HG02870 (cell line): ENCODE data around the gene PCBP1.
"Not testable (repeated sequence)": the region's sequence is repeated elsewhere in the genome, so short reads cannot be mapped to it uniquely, and the experiment has no call there.

ENCODE experiments used
- ATAC-seq: cut with Tn5 transposase; IDR thresholded peaks from one replicate; pipeline ENCODE4 v1.9.1; 2021; ENCODE audit warnings: mild to moderate bottlenecking, moderate library complexity; ENCODE audit not compliant: unreplicated experiment

PCBP1 gene

DNA sequence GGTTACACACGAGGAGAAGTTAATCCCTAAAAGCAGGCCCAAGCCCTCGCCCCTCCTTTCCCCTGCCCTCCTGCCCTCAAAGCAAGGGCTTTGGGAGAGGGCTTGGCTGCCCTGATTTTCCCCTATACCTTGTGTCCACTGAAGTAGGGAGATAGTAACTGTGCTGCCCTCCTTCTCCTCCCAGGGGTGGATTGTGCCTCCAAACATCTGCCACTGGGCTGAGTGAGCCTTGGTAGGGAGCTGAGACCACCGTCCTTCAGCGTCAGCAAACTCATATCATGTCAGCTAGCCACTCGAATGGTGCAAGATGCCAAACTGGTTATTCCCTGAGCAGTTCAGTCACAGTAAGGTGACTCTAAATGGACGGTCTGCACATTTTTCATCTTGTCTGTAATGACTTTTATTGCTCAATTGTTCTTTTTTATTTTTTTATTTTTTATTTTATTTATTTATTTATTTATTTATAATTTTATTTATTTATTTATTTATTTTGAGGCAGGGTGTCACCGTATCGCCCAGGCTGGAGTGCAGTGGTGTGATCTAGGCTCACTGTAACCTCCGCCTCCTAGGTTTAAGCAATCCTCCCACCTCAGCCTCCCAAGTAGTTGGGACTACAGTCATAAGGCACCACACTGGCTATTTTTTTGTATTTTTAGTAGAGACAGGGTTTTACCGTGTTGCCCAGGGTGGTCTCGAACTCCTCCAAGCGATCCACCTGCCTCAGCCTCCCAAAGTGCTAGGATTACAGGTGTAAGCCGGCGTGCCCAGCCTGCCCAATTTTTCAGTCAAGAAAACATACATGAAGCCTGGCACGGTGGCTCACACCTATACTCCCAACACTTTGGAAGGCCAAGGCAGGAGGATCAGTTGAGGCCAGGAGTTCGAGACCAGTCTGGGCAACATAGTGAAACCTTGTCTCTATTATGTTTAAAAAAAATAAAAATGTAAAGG, 8.7 kb downstream of the PCBP1 start:
- ATAC-seq, result no peak

DNA sequence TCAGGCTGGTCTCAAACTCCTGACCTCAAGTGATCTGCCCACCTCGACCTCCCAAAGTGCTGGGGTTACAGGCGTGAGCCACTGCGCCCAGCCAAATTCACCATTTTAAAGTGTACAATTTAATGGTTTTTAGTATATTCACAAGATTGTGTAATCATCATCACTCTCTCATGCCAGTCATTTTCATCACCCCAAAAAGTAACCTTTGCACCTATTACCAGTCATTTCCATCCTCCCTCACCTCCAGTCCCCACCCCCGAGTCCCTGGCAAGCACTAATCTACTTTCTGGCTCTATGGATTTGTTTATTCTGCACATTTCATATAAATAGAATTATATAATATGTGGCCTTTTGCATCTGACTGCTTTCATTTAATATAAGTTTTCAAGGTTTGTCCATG, 10.8 kb downstream of the PCBP1 start:
- ATAC-seq, result no peak

DNA sequence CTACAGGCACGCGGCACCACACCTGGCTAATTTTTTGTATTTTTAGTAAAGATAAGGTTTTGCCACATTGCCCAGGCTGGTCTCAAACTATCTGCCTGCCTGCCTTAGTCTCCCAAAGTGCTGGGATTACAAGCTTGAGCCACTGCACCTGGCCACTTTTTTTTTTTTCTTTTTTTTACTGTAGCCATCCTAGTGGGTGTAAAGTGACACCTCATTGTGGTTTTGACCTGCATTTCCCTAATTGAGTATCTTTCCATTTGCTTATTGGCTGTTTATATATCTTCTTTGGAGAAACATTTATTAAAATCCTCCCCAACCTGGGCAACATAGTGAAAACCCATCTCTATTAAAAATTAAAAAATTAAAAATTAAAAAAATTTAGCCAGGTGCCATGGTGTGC, 12.0 kb downstream of the PCBP1 start:
- ATAC-seq, result no peak

DNA sequence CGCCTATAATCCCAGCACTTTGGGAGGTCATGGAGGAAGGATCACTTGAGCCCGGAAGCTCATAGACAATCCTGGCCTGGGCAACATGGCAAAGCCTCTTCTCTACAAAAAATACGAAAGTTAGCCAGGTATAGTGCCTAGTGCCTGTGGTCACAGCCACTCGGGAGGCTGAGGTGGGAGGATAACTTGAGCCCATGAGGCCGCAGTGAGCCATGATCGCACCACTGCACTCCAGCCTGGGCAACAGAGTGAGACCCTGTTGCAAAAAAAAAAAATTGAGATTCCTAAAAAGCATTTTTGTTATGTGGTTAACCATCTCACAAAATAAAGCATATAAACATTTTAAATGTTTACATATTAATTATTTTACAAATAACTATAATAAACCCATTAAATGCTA, 13.9 kb downstream of the PCBP1 start:
- no peak for ATAC-seq

DNA sequence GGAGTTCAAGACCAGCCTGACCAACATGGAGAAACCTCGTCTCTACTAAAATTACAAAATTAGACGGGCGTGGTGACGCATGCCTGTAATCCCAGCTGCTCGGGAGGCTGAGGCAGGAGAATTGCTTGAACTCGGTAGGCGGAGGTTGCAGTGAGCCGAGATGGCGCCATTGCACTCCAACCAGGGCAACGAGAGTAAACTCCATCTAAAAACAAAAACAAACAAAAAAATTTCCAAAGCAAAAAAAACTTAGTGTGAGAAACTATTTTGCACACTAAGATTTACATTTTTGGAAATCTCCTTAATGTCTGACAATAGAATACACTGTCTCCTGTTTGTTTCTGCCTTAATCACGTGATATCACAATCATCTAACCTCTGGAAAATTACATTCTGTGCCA, 14.4 kb downstream of the PCBP1 start:
- not testable (repeated sequence) for ATAC-seq

DNA sequence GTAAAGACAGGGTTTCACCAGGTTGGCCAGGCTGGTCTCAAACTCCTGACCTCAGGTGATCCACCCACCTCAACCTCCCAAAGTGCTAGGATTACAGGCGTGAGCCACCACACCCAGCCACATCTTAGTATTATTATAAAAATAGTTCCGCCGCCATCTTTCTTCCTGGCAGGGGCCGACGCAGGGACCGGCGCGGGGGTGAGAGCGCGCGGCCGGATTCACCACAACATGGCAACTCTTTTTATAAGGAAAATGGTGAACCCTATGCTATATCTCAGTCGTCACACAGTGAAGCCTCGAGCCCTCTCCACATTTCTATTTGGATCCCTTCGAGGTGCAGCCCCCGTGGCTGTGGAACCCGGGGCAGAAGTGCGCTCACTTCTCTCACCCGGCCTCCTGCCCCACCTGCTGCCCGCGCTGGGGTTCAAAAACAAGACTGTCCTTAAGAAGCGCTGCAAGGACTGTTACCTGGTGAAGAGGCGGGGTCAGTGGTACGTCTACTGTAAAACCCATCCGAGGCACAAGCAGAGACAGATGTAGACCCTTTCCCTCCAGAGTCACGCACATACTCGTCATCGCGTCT, 15.1 kb downstream of the PCBP1 start:
- not testable (repeated sequence) for ATAC-seq

DNA sequence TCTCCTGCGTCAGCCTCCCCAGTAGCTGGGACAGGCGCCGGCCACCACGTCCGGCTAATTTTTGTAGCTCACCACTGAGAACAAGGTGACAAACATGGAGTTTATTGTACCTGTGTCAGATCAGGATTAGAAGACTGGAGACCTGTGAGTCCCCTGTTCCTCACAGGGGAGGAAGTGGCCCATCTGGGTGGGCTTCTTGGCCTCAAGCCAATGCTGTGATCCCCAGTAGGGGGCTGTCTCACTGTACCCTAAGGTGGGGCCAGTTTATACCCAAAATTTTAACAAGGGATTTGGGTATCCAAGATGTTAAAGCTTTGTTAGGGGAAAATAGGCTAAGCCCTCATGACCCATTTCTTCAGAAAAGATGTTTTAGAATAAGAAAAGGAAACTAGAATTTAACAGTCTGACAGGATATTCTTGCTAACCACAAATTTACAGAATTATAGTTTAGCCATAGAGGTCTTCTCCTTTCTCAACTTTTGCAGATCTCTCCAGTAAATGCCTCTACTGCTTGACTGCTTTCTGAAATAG, 16.3 kb downstream of the PCBP1 start:
- no peak for ATAC-seq

DNA sequence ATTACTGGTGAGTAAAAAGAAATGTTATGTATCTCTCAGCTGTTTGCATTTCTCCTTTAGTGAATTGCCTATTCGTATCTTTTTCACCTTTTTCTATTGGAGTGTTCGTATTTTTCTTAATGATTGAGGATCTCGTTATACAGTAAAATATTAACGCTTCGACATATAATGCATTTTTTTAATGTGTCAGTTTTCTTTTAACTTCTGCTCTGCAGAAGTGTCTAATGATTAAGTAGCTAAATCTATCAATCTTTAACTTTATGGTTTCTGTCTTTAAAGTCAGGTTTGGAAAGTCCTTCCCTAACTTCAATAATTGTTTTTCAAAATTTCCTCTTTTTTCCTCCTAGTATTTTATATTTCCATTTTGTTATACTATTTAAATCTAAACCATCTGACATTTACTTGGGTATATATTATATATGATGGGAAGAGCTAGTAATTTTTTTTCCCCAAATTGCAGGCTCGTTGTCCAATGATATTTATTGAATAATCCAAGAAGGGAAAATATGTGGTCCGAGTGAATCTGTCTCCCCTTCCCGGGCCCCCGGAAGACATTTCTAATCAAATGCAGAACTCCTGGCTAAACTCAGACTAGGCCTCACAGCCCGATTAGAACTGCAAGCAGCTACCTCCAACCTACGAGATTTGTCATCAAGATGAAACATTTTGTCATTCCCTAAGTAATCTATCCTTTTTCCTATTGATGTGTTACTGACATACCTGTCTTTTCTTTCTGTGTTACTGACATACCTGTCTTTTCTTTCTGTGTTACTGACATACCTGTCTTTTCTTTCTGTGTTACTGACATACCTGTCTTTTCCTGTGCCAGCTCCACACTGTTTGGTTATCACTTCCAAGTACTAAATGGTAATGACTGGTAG, 17.2 kb downstream of the PCBP1 start:
- no peak for ATAC-seq

DNA sequence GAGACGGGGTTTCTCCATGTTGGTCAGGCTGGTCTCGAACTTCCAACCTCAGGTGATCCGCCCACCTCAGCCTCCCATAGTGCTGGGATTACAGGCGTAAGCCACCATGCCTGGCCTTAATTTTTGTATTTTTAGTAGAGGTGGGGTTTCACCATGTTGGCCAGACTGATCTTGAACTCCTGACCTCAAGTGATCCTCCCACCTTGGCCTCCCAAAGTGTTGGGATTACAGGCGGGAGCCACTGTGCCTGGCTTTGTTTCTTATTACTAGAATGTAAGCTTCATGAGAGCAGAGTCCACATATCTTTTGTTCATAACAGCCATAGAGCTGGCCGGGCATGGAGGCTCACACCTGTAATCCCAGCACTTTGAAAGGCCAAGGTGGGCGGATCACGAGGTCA, 18.9 kb downstream of the PCBP1 start:
- ATAC-seq, result not testable (repeated sequence)

DNA sequence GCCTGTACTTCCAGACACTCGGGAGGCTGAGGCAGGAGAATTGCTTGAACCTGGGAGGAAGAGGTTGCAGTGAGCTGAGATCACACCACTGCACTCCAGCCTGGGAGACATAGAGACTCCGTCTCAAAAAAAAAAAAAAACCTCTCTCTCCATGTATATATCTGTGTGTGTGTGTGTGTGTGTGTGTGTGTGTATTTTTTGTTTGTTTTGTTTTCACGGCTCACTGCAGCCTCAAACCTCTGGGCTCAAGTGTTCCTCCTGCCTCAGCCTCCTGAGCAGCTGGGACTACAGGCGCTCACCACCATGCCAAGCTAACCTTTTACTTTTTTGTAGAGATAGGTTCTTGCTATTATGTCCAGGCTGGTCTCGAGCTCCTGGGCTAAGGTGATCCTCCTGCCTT, 23.1 kb downstream of the PCBP1 start:
- ATAC-seq, result not testable (repeated sequence)

DNA sequence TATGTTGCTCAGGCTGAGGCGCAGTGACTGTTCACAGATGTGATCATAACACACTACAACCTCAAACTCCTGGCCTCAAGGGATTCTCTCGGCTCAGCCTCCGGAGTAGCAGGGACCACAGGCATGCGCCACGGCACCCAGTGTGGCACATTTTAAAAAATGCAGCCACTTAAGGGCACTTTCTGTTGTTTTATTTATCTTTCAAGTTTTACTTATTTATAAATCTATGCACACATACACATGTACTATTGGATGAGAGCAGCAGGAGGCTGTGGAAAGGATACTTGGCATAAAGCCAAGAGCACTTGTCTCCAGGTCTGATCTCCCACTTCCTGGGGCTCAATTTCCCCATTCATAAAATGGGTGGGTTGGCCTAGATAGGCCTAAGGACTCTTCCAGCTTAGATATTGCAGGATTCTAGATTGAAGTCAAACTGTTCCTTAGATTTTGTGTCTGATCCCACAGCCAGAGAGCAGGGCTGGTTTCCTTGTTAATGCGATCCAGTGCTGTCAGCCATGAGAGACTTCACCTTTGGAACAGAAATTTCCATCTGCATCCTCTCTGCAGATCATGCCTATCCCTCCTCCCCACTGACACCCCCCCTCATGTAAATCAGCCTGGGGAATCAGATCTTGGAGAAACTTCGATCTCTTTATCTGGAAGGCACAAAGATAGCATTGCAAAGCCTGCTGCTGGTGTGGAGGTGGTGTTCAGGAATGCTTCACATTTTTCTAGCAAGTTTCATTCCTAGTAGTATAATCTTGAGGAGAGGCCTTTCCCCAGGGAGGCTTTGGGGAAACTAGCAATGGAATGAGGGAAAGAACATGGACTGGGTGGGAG, 24.7 kb downstream of the PCBP1 start:
- ATAC-seq, result no peak

DNA sequence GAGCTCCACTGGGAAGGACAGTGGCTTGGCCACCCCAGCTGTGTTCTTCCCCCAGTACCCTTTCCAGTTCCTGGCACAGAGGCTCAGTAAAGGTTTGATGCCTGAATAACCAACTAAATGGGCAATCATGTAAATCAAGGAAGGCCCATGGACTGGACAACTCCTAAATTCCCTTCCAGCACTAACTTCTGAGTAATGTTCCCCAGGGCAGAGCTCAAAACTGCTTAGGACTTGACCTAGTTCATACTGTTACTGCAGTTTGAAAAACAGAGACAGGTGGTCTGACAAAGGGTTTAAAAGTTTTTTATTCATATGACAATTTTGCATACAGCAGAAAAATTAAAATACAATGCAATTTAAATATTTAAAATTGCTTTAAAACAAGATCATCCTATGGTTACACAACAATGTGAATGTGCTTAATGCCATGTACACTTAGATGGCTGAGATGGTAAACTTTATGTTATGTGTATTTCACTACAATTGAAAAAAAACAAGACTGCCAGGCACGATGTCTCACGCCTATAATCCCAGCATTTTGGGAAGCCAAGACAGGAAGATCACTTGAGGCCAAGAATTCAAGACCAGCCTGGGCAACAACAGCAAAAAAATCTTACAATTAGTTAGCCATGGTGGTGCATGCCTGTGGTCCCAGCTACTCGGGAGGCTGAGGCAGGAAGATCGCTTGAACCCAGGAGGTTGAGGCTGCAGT, 26.2 kb downstream of the PCBP1 start:
- ATAC-seq, result no peak

DNA sequence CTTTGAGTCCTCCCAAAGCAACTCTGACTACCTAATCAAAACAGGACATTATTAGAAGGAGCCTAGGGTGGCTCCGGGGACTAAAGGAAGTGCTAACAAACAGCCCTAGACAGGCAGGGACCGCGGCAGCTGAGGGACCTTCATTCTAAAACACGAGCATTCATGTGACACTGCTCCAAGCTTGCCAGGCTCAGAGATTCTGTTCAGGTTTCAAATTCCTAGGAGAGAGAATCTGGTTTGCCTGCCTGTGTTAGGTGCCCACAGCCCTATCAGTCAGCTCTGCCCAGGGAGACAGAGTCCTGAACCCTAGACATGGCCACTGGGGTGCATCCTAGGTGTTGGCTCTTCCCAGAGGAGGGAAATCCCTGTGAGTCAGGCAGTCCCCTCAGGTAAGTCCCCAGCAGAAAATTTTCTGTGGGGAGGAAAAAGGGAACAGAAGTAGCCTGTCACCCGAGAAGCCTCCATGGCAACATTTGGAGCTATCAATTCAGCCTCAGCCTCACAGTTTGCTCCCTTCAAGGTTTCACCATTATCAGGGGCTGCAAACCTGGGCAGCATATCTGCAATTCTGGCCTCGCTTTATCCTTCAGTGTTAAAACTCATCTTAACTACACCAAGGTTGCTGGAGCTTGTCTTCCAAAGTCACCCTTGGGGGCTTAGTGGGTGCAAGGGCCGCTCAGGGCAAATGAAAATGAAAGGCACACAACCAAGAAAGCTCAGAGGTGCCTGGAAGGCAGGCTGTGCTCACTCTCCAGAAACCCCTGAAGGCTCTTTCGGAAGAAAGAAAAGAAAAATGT, 28.6 kb downstream of the PCBP1 start:
- ATAC-seq, result peak; percentile 64

DNA sequence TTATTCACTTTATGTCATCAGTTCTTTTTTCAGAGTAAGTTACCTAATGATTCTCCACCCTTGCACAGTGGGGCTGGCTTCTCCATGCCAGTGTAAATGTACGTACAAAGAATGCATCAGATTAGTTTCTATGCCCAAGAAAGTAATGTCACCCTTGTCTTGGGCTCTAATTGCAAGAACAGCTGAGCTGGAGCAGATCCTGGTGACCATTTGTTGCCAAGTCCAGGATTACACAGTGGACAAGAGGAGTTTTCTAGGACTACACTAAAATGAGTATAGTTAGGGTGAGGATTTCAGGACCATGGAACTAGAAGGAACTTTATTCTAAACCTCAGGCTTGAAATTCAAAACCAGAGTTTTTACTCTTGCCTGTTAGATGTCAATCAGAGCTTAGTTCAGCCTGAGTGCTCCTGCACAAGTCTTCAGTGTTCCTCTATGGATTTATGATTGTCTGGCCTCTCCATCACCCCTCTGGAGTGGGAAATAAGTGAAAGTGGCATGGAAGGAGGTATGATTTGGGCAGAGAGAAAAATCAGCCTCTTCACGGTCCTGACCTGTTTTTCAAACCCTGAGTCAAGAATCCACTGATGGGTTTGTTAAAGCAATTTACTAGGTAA, 29.8 kb downstream of the PCBP1 start:
- no peak for ATAC-seq

DNA sequence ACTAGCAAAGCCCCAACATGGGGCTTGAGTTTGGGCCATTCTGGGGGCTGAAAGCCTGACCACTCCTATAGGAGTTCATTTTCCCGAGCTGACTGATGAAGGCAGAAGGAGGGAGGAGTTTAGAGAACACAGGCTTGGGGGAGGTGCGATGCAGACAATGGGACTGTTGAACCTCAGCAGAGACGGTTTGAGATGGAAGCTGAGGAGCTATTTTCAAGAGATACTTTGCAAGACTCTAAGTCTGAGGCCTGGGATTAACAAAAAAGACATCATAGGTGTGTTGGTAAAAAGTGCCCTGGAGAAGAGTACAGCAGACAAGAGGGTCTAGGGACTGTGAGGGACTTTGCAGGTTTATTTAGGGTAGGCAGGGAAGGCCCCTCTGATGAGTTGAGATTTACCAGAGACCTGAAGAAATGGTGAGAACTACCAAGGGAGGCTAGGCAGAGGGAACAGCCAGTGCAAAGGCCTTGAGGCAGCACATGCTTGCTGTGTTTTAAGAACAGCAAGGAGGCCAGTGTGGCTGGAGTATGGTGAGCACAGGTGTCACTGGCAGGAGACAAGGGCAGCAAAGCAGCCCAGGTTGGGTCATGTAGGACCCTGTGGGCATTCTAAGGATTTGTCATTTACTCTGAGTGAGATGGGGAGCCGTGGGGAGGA, 31.6 kb downstream of the PCBP1 start:
- no peak for ATAC-seq

DNA sequence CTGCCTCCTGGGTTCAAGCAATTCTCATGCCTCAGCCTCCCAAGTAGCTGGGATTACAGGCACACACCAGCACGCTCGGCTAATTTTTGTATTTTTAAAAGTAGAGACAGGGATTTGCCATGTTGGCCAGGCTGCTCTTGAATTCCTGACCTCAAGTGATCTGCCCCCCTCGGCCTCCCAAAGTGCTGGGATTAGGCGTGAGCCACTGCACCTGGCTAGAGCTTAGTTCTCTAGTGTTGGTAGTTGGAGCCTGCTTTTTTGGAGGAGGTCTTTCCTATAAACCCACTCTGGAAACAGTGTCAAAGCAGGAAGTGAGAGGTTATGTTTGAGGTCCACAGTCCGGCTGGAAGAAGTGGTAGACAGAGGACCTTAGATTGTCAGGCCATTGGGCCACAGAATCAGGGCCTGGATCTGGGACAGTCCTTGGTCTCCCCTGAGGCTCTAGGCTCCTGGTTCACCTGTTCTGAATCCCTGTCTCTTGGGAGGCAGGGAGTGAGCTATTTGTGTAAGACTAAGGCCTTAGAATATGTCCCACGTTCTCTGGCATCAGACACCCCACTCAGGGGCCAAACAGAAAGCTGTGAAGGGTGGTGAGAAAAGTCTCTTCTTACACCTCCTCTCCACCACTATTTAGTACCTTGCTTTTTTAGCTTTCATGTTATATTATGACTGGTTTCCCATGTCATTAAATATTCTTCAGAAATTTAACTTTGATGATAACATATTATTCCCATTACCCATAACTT, 34.5 kb downstream of the PCBP1 start:
- ATAC-seq, result peak; percentile 3

DNA sequence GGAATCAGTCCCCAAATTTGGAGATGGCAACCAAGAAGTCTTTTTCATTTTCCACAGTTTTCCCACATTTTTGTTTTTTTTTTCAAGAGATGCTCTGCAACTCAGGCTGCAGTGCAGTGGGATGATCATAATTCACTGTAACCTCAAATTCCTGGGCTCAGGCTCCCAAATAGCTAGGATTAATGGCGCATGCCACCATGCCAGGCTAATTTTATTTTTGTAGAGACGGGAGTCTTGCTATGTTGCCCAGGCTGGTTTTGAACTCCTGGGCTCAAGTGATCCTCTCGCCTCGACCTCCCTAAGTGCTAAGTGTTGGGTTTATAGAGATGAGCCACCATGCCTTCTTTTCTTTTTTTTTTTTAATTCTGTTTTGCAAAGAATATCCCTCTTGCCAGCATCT, 35.2 kb downstream of the PCBP1 start:
- no peak for ATAC-seq
